ENCODE data around the gene AIP.

- TF ChIP-seq EP300 (IDR thresholded peaks at IDR 0.05) (no peak), POLR2A (IDR thresholded peaks at IDR 0.05) (no peak)
Measured at GRCh38 chr11:67468056-67468455, 14.8 kb upstream of the AIP start.

Measured in suprapubic skin (tissue), 2 donors.